Measurements from ENCODE around the gene PPARD.

The PPARD gene

GRCh38 chr6:35442693-35443092 is 100.3 kb downstream of the PPARD start:
- no peak for DNase-seq

GRCh38 chr6:35443341-35444030 is 101.1 kb downstream of the PPARD start:
- no peak for DNase-seq

GRCh38 chr6:35445691-35446090 is 103.3 kb downstream of the PPARD start:
- no peak for DNase-seq

- DNase-seq: no peak
Observed at GRCh38 chr6:35448191-35448590, 105.8 kb downstream of the PPARD start.

GRCh38 chr6:35449287-35449881 is 107.0 kb downstream of the PPARD start:
- DNase-seq: peak; percentile 88 to 94

DNA sequence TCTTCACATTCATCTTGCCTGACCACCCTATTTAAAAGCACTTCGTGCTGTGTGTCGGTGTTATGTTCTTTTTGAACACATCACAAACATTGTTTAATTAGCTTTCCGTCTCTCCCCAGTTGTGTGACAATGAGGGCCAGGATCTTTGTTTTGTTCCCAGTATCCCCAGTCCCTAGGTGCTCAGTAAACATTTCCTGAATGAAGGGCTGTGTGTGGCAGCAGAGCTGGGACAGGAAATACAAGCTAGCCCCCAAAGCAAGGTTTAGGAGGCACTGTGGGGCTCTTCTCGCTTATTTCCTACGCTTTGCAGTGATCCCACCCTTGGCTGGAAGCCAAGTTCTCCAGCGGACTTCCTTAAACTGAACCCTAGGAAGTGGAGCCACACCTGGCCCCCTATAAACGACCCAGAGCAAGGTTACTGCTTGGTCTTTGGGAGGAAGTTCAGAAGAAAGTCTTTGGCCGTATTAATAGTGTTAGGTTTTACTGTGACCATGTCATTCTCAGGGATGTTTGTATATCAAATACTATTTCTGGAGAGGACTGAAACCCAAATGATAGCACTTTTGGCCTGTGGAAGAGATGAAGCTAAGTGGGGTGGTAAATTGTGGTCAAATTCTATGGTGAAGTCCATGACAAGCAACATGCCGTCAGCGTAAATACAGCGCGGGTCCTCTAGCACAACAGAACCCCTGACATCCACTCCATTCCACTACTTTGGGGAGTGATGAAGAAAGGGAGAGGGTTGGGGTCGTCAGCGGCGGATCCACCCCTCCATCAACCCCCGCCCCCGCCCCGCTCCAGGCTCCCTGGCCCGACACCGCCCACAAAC is 109.2 kb downstream of the PPARD start:
- DNase-seq: no peak

- DNase-seq: peak; percentile 73 to 78
Observed at GRCh38 chr6:35452183-35453090, 110.1 kb downstream of the PPARD start, which contains the start of gene FANCE. Gene FANCE (plus strand): TSS chr6:35452338. CDS start chr6:35452546, 208 bp downstream.

- DNase-seq: no peak
Observed at GRCh38 chr6:35453236-35453635, 110.9 kb downstream of the PPARD start.

DNA sequence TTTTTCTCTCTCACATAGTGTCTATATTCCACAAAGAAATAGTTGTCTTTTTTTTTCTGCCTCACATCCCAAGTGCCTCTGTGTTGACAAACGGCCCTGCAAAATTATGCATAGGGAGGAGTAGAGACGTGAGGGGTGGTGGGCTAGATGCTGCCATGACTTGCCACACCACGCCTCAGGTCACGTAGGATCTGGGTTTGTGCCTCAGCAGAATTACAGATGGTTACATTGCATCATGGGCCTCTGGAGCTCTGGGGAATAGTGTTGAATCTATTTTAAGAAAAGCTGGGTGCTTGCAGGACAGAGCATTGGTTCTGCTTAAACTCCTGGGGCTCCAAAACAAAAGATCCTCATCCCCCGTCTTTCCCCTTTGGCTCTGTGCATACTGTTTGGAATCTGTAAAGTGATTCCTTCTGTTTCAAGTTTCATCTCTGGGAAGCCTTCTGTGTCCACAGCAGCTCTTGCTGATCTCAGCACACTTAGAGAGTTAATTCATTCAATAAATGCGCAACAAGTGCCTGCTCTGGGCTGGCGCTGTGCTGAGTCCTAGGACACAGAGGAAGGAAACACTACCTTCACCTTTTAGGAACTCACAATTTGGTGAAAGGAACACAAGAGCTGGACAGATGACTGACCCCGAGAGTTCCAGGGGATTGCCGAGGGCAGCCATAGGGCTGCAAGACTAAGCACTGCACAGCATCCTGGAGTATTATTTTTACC is 112.2 kb downstream of the PPARD start:
- DNase-seq: no peak

DNA sequence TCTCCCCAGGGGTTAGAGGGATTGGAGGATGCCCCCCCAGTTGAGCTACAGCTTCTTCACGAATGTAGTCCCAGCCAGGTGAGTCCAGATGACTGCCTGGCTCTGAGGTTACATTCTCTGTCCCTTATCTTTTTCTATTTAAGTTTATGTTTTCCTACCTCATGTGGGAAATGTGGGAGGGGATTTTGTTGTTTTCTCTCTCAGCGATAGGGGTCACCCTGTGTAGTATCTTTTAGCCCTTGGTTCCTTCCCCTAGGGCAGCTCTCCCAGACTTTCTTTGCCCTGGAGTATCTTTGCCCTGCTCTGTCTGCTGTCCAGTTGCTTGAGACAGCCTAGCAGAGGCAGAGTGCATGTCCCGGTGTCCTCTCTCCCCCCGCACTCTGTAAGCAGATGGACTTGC is 115.5 kb downstream of the PPARD start:
- no peak for DNase-seq

DNA sequence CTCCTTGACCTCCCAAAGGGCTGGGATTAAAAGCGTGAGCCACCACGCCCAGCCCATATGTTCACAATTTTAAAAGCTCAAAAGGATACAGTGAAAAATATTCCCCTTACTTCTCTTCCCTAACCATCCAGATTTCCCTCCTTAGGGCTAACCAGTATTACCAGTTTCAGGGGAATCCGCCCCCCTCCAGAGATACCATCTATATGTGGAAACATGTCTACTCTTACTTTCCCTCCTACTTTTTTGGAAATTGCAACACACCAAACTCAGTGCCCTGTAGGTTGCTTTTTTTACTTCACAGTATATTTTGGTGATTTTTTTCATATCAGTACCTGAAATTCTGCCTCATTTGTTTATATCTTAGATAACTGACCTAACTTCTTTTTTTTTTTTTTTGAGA is 118.9 kb downstream of the PPARD start:
- no peak for DNase-seq

GRCh38 chr6:35463292-35463691 is 120.9 kb downstream of the PPARD start:
- DNase-seq: no peak

GRCh38 chr6:35465646-35466045 is 123.3 kb downstream of the PPARD start:
- DNase-seq: no peak

DNA sequence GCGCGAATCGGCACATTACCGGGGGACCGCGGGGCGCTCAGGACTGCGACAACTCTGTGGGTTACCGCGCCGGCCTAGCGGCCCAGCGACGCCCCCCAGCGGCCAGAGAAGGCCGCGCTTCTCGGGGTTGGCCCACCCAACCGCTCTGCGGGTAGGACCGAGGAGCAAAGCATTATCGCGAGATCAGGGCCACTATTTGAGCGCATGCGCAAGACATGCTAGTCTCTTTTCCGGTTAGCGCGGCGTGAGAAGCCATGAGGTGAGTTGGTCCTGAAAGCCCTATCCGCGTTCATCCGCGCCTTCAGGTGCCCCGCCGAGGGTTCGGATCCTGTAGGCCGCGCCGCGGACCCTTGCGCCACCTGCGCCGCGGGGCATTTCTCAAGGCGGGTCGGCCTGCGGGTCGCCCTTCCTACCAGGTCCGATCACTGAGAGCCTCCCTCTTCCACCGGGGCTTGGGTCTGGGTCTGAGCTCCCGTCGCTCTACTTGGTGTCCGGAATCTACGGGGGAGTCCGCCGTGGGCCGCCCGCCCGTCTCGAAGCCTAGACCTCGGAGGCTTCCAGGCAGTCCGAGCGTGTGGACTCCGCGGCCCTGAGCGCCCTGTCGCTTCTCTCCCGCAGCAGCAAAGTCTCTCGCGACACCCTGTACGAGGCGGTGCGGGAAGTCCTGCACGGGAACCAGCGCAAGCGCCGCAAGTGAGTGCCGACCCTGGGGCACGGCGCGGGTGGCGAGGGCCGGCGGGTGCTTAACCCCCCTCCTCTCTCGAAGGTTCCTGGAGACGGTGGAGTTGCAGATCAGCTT is 126.0 kb downstream of the PPARD start, which contains the start of gene RPL10A:
Gene RPL10A, plus strand, starts transcription at position 221 of the 799 bp plus-strand sequence. Its CDS starts 34 bp downstream, at position 255.
- peak; percentile 93 to 95 for DNase-seq

DNA sequence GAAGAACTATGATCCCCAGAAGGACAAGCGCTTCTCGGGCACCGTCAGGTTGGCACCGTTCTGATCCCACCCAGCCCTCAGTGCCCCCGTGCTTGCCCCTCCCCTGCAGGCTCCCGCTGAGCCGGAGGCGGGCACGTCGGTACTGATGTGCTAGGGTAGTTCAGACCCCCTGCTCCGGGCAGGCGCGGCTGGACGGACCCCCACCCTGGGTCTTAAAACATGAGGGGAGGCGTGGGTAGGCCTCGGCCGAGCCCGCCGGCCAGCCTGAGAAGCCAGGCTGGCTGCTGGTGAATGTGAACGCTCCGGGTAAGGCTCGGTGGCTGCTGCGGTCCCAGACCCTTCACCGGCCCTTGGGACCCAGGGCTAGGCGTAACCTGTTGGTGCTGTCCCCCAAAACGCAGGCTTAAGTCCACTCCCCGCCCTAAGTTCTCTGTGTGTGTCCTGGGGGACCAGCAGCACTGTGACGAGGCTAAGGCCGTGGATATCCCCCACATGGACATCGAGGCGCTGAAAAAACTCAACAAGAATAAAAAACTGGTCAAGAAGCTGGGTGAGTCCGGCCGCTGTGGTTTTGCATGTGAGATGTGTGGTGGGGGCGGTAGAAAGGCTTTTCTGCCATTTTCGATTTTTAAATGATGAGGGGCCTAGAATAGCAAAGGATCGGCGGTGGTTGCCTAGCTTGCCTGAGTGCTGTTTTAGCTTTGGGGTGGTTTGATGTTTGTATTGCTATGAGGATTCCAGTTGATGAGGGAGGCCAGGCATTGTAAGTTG is 126.8 kb downstream of the PPARD start:
- no peak for DNase-seq

GRCh38 chr6:35469751-35470662 is 127.6 kb downstream of the PPARD start:
- no peak for DNase-seq

GRCh38 chr6:35470663-35471120 is 128.3 kb downstream of the PPARD start:
- no peak for DNase-seq

DNA sequence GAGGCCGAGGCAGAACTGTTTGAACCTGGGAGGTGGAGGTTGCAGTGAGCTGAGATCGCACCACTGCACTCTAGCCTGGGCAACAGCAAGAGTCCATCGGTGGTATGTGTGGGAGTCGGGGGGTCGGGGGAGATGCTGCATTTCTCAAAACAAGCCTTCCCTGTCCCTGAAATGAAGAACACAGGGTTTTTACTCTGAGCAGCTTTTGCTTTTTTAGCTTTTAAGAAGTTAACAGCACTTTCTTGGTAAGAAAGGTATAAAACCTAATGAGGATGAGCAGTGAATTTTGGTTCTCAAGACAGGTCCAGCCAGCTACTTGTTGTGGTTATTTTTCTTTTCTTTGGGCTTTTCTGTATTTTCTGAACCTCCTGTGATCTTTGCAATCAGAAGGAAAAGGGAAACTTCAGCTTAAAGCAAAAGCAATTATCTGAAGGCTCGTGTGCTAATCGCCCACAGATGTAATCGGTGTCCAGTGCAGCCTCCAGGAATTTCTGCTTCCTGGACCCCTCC is 129.5 kb downstream of the PPARD start:
- DNase-seq: no peak

Data from Kasumi-1 (cell line).